Activated T-cell treated with anti-CD3 and anti-CD28 coated beads for 48 hours (primary cell): ENCODE results near the gene SEC14L5.

Source experiments
- DNase-seq: peaks from one replicate; pipeline ENCODE4 v3.0.0-alpha.2; 2020; ENCODE audit warnings: low read depth

Gene SEC14L5

DNA sequence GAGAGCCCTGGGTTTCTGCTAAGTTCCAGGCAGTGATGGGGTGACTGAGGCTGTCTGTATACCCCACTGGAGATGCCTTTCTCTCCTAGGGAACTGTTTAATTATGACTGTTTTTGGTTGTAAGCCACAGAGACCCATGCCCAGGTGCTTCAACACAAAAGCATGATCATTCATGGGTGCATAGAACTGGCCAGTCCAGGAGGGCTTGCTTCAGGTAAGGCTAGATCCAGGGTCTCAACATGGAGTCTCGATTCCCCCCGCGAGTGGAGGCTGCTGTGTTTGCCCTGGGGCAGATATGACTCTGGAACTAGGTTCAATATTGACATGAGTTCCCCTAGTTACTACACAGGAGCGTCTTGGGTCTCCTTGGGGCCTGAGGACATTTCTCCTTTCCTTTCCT lies 57.8 kb downstream of the SEC14L5 start:
- no peak for DNase-seq

- DNase-seq, result no peak
These were observed 59.0 kb downstream of the SEC14L5 start for GRCh38 chr16:5016967-5017677.

- DNase-seq, result no peak
These were observed 59.5 kb downstream of the SEC14L5 start for GRCh38 chr16:5017678-5017969.

DNA sequence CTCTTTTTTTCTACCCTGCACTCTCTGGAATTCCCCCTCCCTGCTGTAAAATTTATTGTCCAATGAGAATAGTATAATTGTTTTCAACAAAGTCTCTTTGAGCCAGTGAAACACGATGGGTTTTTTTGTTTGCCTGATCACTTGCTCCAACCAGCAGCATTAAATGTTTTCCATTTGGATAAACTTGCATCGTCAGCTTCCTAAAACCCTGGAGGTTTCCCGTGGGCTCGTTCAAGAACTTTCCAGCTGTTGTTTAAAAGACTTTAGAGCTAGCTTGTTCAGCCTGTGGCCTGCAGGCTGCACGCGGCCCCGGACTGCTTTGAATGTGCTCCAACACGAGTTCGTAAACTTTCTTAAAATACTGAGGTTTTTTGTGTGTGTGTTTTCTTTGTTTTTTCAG lies 60.7 kb downstream of the SEC14L5 start:
- DNase-seq, result no peak

- DNase-seq, result no peak
These were observed 61.6 kb downstream of the SEC14L5 start for GRCh38 chr16:5019775-5020174.

DNA sequence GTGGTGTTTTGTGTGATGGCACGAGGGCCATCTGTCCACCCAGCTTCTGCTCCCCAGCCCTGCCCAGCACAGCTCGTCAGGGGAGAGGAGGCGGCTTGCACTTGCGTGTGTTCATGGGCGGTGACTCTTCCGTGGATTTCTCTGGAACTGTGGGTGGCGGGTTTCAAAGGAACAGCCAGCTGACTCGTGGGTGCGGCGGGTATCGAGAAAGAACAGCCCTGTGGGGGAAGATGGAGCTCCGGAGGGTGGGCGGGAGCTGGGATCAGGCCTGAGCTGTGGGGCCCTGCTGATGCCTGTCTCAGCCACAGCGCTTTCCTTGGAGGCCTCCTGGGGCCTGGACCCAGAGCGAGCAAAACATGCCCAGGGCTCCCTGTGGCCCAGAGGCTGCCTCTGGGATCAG lies 62.4 kb downstream of the SEC14L5 start:
- no peak for DNase-seq

DNA sequence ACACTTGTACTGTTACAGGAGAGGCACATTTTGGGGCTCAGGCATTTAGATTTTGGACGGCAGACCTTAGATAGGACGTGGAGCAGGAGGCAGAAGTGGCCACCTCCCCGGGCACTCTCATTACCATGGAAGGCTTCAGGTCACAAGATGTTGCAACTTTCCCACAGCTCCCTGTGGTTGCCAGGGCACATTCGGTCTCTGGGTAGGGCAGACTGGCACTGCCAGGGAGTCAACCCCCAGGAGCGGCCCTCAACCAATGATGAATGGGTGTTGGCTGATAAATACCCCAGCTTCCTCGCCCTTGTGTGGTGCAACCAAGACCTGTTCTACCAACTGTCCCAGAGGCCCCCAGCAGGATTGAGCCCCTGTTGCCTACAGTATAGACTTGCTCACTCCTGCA lies 64.4 kb downstream of the SEC14L5 start:
- no peak for DNase-seq

- no peak for DNase-seq
These were observed 66.5 kb downstream of the SEC14L5 start for GRCh38 chr16:5024632-5025031.

DNA sequence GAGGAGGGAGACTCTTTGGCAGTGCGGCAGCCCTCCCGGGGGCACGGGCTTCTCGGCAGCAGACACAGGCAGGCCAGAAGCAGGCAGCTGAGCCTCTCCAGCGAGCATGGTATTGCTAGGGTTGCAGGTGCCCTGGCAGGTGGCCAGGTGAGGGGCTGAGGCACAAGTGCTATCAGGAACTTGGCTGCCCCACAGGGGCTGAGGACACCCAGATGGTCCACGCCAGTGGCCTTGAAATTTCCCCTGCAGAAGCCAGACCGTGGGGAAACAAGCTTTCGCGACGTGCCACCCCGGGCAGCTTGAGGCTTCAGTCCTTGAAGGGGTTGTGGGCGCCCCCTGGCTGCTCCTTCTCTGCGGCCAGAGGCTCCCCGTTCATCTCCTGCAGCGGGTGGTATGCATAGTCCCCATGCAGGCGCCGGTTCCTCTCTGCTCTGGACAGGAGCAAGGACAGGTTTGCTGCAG lies 67.1 kb downstream of the SEC14L5 start:
- no peak for DNase-seq

DNA sequence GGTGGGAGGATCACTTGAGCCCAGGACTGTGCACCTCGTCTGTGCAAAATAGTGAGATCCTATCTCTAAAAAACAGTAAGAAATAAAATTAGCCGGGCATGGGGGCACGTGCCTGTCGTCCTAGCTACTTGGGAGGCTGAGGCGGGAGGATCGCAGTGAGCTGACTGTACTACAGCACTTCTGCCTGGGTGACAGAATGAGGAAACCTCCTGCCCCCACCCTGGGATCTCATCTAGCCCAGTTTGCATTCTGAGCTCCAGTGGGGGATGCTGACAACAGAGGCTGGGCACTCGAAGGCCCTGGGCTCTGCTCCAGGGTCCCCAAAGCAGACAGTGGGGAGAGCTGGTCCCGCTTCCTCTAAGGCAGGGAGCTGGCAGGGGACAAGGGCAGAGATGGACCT lies 68.5 kb downstream of the SEC14L5 start:
- DNase-seq, result no peak

GRCh38 chr16:5027086-5027485 lies 69.0 kb downstream of the SEC14L5 start:
- no peak for DNase-seq

GRCh38 chr16:5027575-5028235 lies 69.6 kb downstream of the SEC14L5 start:
- no peak for DNase-seq

- DNase-seq, result no peak
These were observed 70.9 kb downstream of the SEC14L5 start for GRCh38 chr16:5028950-5029475.

GRCh38 chr16:5030251-5030870 lies 72.2 kb downstream of the SEC14L5 start:
- no peak for DNase-seq

DNA sequence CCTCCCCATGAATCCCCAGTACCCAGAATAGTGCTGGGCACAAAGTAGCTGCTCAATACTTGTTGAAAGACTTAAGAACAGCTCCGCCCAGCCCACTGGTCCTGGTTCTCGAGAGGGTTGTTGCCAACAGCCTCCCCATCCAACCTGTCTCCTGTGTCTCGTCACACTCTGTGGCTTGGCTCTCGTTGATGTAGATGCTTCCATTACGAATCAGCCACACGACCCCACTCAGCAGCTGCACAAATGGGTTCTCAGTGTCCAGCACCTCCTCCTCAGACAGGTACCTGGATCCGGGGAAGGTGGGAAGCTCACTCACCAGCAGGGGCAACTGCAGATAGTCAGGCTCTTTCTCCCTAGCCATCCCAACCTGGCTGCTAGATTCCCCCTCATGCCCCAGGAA lies 73.5 kb downstream of the SEC14L5 start:
- DNase-seq, result no peak

DNA sequence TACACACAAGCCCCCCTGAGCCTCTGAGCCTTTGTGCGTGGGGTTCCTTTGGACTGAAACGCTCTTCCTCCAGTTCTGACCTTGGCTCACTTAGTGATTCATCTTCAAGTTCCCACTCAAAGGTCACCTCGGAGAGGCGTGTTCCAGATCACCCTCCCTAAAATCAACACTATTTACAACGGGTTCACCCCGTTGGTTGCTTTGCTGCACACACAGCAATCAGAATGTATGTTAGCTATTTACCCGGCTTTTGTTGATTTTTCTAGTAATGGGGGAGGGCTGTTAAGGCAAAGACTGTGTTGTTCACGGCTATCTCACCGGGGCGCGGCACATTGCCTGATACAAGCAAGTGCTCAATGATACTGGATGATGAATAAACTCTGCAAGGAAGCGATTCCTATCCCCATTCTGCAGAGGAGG lies 74.6 kb downstream of the SEC14L5 start:
- DNase-seq, result no peak

DNA sequence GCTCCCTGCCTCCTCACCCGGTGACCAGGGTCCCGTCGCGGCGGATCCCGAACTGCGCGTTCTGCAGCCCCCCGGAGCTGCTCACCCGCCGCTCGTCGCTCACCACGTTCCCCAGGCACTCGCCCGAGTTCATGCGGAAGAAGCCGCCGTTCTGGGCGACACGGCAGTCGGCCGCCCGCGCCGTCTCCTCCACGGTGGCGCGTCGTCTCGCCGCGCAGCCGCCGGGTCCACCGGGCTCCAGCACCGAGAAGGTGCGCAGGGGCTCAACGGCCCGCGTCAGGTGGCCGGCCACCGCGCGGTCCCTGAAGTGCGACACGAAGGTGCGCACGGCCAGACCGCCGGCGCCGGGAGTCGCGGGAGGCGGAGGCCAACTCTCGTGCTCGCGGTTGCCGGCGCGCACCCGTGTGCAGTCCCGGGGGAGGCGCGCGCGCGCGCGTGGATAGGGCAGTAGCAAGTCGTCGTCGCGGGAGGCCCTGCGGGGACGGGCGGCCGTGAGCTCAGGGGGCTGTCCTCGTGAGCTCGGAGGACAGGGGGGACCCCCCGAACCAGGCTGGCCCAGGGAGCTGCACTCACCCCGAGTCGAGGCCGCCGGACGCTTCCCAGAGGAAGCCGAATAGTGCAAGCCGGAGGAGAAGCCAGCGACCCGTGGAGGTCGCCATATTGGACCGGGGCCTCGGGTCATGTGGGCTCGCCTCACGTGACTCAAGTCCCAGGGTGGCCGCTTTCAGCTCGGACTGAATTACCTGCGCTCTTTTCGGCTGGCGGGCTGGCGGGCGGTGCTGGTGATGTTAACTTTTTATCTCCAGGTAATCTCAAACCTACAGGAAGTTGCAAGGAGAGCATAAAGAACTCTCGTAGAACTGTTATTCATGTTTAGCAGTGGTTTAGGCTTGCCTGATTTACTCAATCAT lies 75.4 kb downstream of the SEC14L5 start, which contains the start of gene NAGPA:
Gene NAGPA, minus strand, starts transcription at position 680 of the 911 bp plus-strand sequence. Its CDS starts 21 bp downstream, at position 659.
- peak; percentile 76 for DNase-seq

DNA sequence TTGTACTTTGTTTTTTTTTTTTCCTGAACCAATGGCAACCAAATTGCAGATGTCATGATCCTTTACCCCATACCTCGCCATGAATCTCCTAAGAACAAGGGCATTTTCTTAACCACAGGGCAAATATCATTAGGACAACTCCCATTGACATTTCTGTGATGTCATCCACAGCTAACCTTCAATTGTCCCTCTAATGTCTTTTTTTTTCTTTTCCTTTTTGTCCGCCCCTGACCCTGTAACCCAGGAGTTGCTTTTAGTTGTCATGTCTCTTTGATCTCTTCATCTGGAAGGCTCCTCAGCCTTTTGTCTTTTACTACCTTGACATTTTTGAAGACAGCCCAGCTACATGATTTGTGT lies 76.0 kb downstream of the SEC14L5 start:
- no peak for DNase-seq

DNA sequence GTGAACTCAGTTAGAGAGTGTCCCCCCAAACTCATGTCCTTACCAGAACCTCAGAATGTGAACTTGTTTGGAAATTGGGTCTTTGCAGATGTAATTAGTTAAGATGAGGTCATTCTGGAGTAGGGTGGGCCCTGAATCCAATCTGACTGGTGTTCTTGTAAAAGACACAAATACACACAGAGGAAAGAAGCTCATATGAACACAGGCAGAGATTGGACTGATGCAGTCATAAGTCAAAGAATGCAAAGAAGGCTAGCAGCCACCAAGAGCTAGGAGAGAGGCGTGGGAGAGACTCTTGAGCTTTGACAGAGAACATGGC lies 77.7 kb downstream of the SEC14L5 start:
- no peak for DNase-seq

DNA sequence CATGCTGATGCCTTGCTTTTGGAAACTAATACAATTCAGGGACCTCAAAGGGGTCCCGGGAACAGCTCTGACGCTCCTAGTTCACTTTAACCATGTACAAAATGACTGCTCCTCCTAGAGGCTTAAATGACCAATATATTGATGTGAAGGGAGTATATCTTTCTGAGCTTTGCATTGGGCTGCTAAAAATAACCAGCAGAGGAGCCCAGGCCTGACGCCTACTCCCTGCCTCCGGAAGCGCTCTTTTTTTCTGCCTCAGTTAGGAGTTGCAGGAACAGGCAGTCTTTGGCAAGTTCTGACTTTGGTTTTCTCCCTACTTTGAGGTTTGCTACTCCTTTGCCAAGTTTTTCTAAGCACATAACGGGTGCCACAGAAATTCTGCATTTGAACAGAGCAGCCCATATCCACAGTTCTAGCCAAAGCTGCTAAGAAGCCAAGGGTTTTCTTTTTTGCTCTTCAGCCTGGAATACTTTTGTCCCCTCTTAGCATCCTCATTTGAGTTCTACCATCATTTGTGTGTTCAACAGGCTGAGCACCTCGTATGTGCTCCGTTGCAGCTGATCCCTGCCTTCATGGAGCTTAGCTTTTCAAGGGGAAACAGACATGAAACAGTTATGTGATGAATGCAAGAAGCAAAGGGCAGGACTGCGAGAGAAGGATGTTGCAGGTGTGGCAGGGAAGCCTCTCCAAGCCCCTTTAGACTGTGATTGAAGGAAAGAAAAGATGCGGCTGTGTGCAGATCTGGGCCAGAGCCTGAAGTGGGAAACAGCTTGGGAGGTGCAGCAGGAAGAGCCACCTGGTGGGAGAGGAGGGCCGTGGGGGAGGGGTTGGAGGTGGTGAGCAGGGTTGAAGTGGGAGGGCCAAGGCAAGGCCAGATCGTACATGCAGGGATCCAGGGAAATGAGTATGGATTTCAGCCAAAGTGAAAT lies 78.4 kb downstream of the SEC14L5 start:
- no peak for DNase-seq

- no peak for DNase-seq
These were observed 82.3 kb downstream of the SEC14L5 start for GRCh38 chr16:5040451-5040850.
